ENCODE data around the gene NKX2-4.

DNA sequence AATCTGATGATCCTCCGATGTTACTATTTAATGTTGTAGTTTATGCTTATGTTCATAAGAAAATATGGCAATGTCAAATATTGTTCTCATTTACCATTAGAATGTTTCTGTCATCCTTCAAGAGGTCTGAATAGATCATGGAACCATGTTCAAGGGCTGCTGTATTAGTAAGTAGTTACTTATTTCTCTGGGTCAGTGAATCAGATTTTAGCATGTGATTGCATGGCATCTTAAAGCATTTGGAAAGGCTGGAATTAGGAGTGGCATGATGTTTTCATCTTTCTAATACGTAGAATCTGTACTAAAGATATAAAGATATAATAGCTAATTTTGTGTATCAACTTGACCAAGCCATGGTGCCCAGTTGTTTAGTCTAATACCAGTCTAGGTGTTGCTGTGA, 40.5 kb upstream of the NKX2-4 start:
- TF ChIP-seq CTCF (conservative IDR thresholded peaks at IDR 0.05 in 1 of 2, IDR thresholded peaks at IDR 0.05 in 1 of 2; ENCODE audit: extremely low read depth in 1 of 2, insufficient read depth in 1 of 2, low read depth in 1 of 2, low read length in 2 of 2) (no peak), EZH2 (IDR thresholded peaks at IDR 0.05; ENCODE audit: borderline replicate concordance, low read length) (no peak)

Data from mammary epithelial cell (primary cell).